Activated CD8-positive, alpha-beta memory T cell treated with anti-CD3 and anti-CD28 coated beads for 4 hours (primary cell): Measurements from ENCODE around the gene SIT1.
A peak's percentile ranks its signal among the peaks of the same experiment; 100 is the strongest.
"Not testable (repeated sequence)": the region's sequence is repeated elsewhere in the genome, so short reads cannot be mapped to it uniquely, and the experiment has no call there.

Source experiments
- DNase-seq, 2 donors: peaks; one replicate each; pipeline ENCODE4 v3.0.0-alpha.2; 2020; ENCODE audit warnings: low read depth in 2 of 2

Gene SIT1

GRCh38 chr9:35660966-35661415 is 10.3 kb upstream of the SIT1 start:
- no peak for DNase-seq

DNA sequence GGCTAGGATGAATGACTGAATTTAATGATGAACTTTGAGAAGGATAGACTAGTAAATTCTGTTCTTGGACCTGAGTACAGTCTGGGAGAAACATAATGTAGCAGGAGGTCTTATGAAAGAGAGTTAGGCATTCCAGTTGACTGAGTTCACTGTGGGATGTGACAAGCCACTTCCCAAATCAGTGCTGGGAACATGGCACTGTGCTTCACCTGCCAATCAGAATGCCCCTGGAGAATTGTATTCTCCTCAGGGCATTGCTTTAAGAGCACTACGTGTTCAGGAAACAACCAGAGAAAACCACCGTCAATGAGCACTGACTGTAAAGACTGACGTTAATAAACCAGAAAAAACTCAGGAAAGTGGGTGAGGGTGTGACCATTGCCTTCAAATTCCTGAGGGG is 8.6 kb upstream of the SIT1 start:
- DNase-seq = no peak

DNA sequence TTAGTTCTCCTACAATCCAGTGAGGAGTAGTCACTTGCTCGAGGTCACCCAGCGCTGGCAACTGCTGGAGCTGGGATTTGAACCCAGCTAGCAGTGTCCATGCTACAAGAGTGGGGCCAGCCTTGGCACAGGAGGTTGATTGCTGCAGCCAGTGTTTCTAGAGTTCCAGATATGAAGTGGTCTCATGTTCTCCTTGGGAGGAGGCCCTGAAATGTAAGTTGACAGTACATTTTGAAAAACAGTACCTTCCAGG is 8.2 kb upstream of the SIT1 start:
- DNase-seq = no peak

- peak; percentile 60 to 63 for DNase-seq
These were observed 7.6 kb upstream of the SIT1 start, which contains the start of gene CCDC107 for GRCh38 chr9:35658137-35658967. CCDC107 (plus strand) TSS chr9:35658292; CDS start chr9:35658380, 88 bp downstream.

GRCh38 chr9:35657546-35658136 is 6.9 kb upstream of the SIT1 start, which contains the start of gene RMRP:
RMRP (minus strand) TSS chr9:35658019.
- DNase-seq = peak; percentile 83 to 92

GRCh38 chr9:35656831-35657545 is 6.3 kb upstream of the SIT1 start:
- DNase-seq = no peak

DNA sequence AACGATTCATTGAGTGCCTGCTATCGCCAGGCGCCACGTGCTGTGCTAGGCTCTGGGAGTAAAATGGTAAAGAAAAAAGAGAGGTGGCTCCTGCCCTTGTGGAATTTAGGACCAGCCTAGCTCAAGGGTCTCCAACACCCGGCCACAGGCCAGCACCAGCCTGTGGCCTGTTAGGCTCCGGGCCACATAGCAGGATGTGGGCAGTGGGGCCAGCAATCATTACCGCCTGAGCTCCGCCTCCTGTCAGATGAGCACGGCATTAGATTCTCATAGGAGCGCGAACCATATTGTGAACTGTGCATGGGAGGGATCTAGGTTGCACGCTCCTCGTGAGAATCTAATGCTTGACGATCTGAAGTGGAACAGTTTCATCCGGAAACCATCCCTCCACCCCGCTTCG is 5.6 kb upstream of the SIT1 start:
- no peak for DNase-seq

DNA sequence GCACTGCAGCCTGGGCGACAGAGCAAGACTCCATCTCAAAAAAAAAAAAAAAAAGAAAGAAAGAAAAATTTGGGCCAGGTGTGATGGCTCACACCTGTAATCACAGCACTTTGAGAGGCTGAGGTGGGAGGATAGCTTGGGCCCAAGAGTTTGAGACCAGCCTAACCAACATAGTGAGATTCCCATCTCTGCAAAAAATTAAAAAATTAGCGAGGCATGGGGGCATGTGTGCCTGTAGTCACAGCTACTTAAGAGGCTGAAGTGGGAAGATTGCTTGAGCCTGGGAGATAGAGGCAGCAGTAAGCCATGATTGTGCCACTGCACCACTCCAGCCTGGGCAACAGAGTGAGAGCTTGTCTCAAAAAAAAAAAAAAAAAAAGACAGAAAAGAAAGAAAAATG is 2.9 kb upstream of the SIT1 start:
- DNase-seq = no peak

DNA sequence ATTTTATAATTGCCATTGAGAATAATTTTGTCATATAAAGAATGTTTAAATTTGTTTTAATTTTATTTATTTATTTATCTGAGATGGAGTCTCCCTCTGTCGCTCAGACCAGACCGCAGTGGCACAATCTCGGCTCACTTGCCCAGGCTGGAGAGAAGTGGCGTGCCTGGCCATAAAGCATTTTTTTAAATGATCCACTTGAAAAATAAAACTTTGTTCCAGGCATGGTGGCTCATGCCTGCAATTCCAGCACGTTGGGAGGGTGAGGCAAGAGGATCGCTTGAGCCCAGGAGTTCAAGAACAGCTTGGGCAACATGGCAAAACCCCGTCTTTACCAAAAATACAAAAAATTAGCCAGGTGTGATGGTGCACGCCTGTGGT is 2.1 kb upstream of the SIT1 start:
- DNase-seq = no peak

- DNase-seq = no peak
These were observed 1.5 kb upstream of the SIT1 start for GRCh38 chr9:35651956-35652828.

DNA sequence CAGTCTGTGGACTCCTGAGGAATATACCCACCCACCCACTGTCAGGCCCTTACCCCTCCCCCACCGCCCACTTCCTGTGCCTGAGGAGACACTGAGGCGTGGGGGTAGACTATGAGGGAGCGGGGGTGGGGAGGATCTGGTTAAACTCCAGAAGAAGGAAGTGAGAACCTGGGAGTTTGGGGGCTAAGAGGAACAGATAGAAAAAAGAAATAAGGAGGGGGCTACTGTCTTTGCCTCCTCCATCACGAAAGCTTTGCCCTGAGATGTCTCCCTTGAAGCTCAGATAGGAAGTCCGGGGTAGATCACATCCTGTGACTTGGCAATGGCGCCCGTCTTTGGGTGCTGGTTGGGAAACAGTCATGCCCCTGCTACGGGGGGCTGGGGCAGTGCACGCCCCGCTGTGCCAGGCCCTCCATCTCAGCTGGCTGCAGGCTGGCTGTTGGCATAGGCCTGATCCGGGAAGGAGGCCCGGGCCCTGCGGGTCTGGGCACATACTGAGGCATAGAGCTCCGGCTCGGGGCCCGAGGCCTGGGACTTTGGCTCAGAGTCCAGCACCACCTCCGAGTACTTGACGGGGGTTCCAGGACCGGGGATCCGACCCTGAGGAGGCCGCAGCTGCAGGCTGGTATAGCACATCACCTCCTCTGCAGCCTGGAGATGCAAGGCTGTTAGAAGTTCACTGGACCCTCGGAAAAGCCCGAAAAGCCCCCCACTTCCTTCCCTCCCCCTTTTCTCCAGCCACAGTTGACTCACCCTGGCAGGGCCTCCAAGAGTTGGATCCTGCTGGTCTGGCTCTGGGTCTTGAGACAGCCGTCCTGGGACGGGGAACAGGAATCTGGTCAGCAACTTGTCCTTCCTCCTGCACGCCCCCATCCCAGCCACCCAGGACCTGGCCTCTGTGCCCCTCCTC is 1.0 kb downstream of the SIT1 start:
- DNase-seq = no peak

- peak; percentile 77 to 80 for DNase-seq
These were observed 4.0 kb downstream of the SIT1 start for GRCh38 chr9:35646533-35647265.

DNA sequence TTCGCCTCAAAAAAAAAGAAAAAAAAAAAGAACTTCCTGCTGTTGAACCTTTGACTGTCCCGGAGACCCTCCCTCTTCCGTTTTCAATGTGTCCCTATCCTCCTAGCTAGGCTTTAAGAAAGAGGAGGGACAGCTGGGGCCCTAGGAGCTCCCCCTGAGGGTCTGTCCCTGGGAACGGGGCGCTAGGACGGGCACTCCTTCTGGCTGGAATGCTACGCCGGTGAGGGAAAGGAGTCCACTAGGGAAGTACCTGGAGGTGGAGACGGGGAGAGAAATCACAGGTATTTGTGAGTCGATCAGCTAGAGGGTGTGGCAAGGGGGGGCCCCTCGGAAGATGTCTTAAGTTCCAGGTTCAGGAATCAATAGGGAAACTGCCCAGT is 4.6 kb downstream of the SIT1 start:
- DNase-seq = no peak

- not testable (repeated sequence) for DNase-seq
These were observed 5.0 kb downstream of the SIT1 start for GRCh38 chr9:35645736-35646135.

DNA sequence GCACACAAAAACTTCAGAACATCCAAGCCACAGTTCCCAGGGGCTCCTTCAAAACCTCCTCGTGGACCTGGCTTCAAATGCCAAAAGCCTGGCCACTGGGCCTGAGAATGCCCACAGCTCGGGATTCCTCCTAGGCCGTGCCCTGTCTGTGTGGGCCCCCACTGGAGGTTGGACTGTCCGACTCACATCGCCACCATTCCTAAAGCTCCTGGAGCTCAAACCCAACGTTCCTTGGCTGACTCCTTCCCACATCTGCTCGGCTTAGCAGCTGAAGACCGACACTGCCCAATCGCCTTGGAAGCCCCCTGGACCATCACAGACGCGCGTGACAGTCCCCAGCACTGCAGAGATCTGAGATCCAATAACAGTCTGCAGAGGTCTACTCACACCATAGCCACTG is 7.7 kb downstream of the SIT1 start:
- DNase-seq = no peak

DNA sequence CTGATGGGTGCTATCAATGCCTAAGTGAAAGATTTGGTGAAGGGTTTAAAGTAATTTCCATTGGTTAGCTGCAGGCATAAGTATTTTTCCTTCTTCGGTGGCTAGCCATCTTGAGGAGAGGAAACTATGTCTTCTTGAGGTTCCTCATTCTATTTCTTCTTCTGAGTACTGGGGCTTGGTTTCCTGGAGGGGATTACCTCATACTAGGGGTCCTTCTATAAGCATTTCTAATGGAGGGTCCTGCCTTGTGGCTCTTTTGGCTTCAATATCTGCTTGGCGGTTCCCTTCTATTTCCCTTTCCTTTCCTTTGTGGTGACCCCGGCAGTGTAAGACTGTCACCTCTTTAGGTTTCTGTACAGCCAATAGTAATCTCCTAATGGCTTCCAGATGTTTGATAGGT is 9.3 kb downstream of the SIT1 start:
- not testable (repeated sequence) for DNase-seq

- not testable (repeated sequence) for DNase-seq
These were observed 10.3 kb downstream of the SIT1 start for GRCh38 chr9:35640431-35640830.

- DNase-seq = no peak
These were observed 11.1 kb downstream of the SIT1 start for GRCh38 chr9:35639631-35640030.

DNA sequence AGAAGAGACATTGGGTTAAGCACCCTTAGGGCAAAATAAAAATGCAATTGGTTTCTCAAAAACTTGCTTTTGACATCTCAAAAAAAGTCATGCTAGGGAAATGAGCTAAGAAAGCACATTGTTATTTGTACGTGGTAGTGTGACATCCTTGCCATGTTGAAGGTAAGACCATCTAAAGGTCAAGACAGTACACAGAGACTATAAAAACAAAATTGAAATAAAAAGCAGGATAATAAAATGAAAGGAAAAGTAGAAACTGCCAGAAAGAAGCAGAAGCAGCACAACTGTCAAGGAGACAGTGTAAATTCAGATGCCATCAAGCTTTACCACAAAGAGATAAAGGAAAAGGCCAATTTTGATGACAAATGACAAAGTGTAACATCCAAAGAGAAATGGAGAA is 11.5 kb downstream of the SIT1 start:
- DNase-seq = not testable (repeated sequence)

DNA sequence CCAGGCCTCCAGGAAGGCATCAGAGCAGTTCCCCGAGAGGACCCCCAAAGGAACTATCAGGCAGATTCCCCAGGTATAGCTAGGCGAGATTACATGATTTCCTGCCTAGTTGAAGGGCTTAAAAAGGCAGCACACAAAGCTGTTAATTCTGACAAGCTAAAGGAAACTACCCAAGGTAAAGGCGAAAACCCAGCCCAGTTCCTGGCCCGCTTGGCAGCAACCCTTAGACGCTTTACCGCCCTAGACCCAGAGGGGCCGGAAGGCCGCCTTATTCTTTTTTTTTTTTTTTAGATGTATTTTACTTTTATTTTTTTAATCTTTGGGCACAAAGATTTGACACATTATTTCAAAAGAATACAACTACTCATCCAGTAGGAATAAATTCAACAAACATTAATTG is 12.0 kb downstream of the SIT1 start:
- not testable (repeated sequence) for DNase-seq
